HepG2 (cell line): ENCODE results near the gene IGDCC3. TPM values are rescaled to one million over a fixed set of nuclear protein-coding genes. Genes with fewer than 3 reads are reported as not detected.
A peak's percentile ranks its signal among the peaks of the same experiment; 100 is the strongest.

Experiments used
- ARID4A ChIP-seq: sonication (generic); formaldehyde crosslinking; IDR thresholded peaks from 2 replicates; pipeline ENCODE4 v1.5.0; 2020; ENCODE audit warnings: mild to moderate bottlenecking, missing genetic modification reagents, borderline replicate concordance
- CSRNP1 ChIP-seq: sonication (generic); formaldehyde crosslinking; IDR thresholded peaks from 2 replicates; pipeline ENCODE4 v1.8.1; 2023; ENCODE audit warnings: mild to moderate bottlenecking, missing genetic modification reagents
- DMAP1 ChIP-seq: IDR thresholded peaks from 2 replicates; pipeline ENCODE4 v1.6.1; 2016
- HNF4G ChIP-seq, 2 experiments: sonication (generic) in 1 of 2; formaldehyde crosslinking in 1 of 2; IDR thresholded peaks; 2 replicates each; pipeline versions ENCODE4 v1.4.0 to v1.6.1; 2011 to 2020; ENCODE audit warnings: borderline replicate concordance in 2 of 2, low read depth in 2 of 2, mild to moderate bottlenecking in 2 of 2, low read length in 1 of 2, missing genetic modification reagents in 1 of 2, moderate library complexity in 1 of 2
- MAFK ChIP-seq, 2 experiments: IDR thresholded peaks in 1 of 2; conservative IDR thresholded peaks in 1 of 2; 2 replicates each; pipeline ENCODE4 v1.6.1; 2011; ENCODE audit warnings: improper control_type of control experiment in 2 of 2, low read length in 2 of 2
- NRL ChIP-seq: sonication (generic); formaldehyde crosslinking; IDR thresholded peaks from 2 replicates; pipeline ENCODE4 v1.5.0; 2020; ENCODE audit warnings: missing genetic modification reagents, mild to moderate bottlenecking, moderate library complexity, borderline replicate concordance
- PAXIP1 ChIP-seq: sonication (generic); formaldehyde crosslinking; conservative IDR thresholded peaks from 2 replicates; pipeline ENCODE4 v1.4.0; 2020; ENCODE audit warnings: mild to moderate bottlenecking, missing genetic modification reagents, moderate library complexity
- ZMYM4 ChIP-seq: sonication (generic); formaldehyde crosslinking; IDR thresholded peaks from 2 replicates; pipeline ENCODE4 v1.8.1; 2023; ENCODE audit warnings: mild to moderate bottlenecking, missing genetic modification reagents
- ZNF136 ChIP-seq: sonication (generic); formaldehyde crosslinking; IDR thresholded peaks from 2 replicates; pipeline ENCODE4 v1.8.1; 2022; ENCODE audit warnings: low read depth, mild to moderate bottlenecking, moderate library complexity, missing genetic modification reagents
- ZNF264 ChIP-seq: sonication (generic); formaldehyde crosslinking; IDR thresholded peaks from 2 replicates; pipeline ENCODE4 v1.4.0; 2020; ENCODE audit warnings: missing genetic modification reagents
- polyA plus RNA-seq, 8 experiments: library from polyadenylated mRNA; depleted of rRNA in 3 of 8; stranded (reverse) in 7 of 8; unstranded in 1 of 8; fragments of >200 nt; fragmentation: Illumina TruSeq in 4 of 8; extraction: Trizol in 4 of 8; gene quantifications; 2 replicates each; pipeline versions ENCODE4 v1.2.1 to v1.2.3, GENCODE V29; 2011 to 2016; ENCODE audit warnings: low read depth in 4 of 8, missing spikeins in 1 of 8, mixed read lengths in 1 of 8; ENCODE audit not compliant: insufficient read depth in 1 of 8
- total RNA-seq, 5 experiments: library from RNA; depleted of rRNA; stranded (reverse); fragments of >200 nt; fragmentation: Illumina TruSeq; extraction: Trizol; gene quantifications; 2 replicates each; pipeline ENCODE4 v1.2.3, GENCODE V29; 2016; ENCODE audit warnings: low read depth in 1 of 5
- TF ChIP-seq, protein P1 (sequence below), 2 experiments: sonication (generic) in 1 of 2; formaldehyde crosslinking in 1 of 2; IDR thresholded peaks; 2 replicates each; pipeline versions ENCODE4 v1.4.0 to v1.6.1; 2018 to 2020; ENCODE audit warnings: missing genetic modification reagents in 2 of 2, borderline replicate concordance in 1 of 2, low read depth in 1 of 2, mild to moderate bottlenecking in 1 of 2, missing biosample characterization in 1 of 2
- TF ChIP-seq, protein P2 (sequence below): sonication (generic); formaldehyde crosslinking; IDR thresholded peaks from 2 replicates; pipeline ENCODE4 v1.8.1; 2023; ENCODE audit warnings: mild to moderate bottlenecking, missing genetic modification reagents

IGDCC3 gene
- total and polyA plus RNA-seq, 2 of the 13 experiments (the other 11 are each of a cell fraction or from before 2014, with no cell fraction given), result 30.1 to 51.8 TPM

DNA sequence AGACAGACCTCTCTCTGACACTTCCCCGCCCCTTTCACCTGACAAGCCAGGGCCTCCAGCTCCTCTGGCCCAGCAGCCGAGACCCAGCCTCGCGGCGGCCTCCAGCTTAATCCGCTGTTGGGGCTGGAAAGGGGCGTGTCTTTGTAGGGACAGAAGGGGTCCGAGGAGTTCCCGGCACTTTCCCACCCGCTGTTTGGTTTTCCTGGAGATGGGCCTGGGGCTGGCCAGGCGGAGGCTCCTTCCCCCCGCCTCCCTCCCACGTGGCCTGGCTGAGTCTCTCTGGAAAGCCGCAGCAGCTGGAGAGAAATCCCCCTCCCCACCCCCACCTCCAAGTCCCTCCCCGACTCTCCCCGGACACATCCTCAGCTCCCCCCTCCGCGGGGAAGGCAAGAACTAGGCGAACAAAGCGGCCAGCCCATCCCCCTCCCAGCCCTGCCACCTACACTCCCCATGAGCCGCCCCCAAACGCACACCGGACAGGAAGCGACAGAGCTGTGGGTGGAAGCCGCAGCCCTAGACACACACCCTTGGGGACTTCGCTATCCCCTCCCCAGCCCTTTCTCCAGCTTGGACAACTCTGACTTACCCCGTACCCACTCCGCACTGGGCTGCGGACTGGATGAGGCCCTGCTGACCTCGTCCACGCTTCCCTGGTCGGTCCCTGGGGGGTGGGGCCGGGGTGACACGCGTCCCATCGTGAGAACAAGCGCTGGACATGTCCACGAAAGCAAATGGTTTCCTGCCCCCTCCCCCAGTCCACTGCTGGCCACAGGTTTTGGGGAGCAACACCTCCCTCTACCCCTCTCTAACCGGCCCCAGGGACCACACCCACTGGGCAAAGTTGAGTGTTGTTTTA, 43.8 kb upstream of the IGDCC3 start (continued):
- TF ChIP-seq PAXIP1 (CRISPR knock-in tag), result 0 out of 2 replicates have a peak, but pooled peaks have one; percentile 24
- peak; percentile 7; the same call in 1 of the 2 replicates for TF ChIP-seq DMAP1 (CRISPR knock-in tag)
- TF ChIP-seq CSRNP1 (CRISPR knock-in tag), result no peak
- TF ChIP-seq, protein P1, sequence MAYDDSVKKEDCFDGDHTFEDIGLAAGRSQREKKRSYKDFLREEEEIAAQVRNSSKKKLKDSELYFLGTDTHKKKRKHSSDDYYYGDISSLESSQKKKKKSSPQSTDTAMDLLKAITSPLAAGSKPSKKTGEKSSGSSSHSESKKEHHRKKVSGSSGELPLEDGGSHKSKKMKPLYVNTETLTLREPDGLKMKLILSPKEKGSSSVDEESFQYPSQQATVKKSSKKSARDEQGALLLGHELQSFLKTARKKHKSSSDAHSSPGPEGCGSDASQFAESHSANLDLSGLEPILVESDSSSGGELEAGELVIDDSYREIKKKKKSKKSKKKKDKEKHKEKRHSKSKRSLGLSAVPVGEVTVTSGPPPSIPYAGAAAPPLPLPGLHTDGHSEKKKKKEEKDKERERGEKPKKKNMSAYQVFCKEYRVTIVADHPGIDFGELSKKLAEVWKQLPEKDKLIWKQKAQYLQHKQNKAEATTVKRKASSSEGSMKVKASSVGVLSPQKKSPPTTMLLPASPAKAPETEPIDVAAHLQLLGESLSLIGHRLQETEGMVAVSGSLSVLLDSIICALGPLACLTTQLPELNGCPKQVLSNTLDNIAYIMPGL (CRISPR knock-in tag; IDR thresholded peaks at IDR 0.05; ENCODE audit: borderline replicate concordance in 1 of 2, low read depth in 1 of 2), result 0 out of 4 replicates have a peak, but pooled peaks of 1 of the 2 experiments have one; percentile 36
- TF ChIP-seq NRL (CRISPR knock-in tag), result peak; percentile 31
- no peak for TF ChIP-seq MAFK (conservative IDR thresholded peaks at IDR 0.05 in 1 of 2, IDR thresholded peaks at IDR 0.05 in 1 of 2; ENCODE audit: low read length in 2 of 2)
- TF ChIP-seq, protein P2, sequence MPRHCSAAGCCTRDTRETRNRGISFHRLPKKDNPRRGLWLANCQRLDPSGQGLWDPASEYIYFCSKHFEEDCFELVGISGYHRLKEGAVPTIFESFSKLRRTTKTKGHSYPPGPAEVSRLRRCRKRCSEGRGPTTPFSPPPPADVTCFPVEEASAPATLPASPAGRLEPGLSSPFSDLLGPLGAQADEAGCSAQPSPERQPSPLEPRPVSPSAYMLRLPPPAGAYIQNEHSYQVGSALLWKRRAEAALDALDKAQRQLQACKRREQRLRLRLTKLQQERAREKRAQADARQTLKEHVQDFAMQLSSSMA (CRISPR knock-in tag), result no peak
- TF ChIP-seq ARID4A, result 0 out of 2 replicates have a peak, but pooled peaks have one; percentile 34
- TF ChIP-seq ZMYM4 (CRISPR knock-in tag), result 0 out of 2 replicates have a peak, but pooled peaks have one; percentile 25
- 0 out of 2 replicates have a peak, but pooled peaks have one; percentile 11 for TF ChIP-seq ZNF136
- no peak for TF ChIP-seq ZNF264 (CRISPR knock-in tag)
- no peak for TF ChIP-seq HNF4G (IDR thresholded peaks at IDR 0.05; ENCODE audit: borderline replicate concordance, low read depth, low read length)
- no peak for TF ChIP-seq HNF4G (CRISPR knock-in tag; IDR thresholded peaks at IDR 0.05; ENCODE audit: borderline replicate concordance, low read depth)
